HG02870 (cell line): ENCODE measurements around the gene GOLIM4.

Experiments used
- ATAC-seq: cut with Tn5 transposase; IDR thresholded peaks from one replicate; pipeline ENCODE4 v1.9.1; 2021; ENCODE audit warnings: mild to moderate bottlenecking, moderate library complexity; ENCODE audit not compliant: unreplicated experiment

Gene GOLIM4

DNA sequence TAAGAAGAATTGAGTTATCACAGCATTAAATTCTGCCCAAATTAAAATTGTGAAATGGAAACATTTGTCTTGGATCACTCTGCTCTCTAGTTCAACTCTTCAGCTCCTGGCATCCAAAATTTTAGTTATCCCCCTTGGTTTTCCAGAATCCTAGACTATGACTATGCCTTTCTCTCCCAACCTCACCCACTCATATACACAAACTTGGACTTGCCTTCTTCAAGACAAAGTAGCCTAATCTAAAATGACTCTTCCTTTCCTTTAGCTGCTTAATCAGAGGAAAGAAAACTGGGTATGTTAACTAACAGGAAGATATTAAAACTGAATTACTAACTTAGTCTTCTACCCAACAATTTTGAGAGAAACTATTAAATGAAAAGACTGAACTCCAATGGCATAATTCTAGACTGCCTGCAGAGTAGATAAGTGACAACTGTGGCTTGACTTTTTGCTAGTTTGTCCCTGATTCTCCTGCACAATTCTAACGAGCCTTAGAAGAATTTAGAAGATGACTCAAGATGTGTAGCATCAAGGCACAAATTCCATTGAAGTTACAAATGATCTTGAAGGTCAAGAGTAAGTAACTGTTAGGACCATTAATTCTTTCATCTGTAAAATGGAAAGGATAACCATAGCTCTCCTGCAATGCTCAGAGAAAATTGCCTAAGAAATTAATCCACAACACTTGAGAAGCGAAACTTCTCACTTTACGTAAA, 5.2 kb upstream of the GOLIM4 start:
- ATAC-seq = no peak

DNA sequence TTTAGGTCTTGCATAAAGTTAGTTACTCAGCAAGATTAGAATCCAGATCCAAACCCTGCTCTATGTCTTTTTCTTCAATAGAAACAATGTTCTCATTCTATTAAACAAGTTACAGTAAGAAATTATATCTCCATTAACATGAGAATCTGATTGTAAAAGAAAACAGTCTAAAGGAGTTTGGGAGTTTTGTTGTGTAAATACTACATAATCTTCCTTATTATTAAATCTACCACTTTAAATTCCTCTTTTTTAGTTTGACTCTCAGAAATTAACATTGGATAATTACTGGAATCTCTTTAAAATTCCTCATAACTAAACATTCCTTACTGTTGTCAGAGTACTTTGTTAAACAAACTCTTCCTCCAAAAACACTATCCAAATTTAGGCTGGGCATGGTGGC, 1.7 kb upstream of the GOLIM4 start:
- no peak for ATAC-seq

DNA sequence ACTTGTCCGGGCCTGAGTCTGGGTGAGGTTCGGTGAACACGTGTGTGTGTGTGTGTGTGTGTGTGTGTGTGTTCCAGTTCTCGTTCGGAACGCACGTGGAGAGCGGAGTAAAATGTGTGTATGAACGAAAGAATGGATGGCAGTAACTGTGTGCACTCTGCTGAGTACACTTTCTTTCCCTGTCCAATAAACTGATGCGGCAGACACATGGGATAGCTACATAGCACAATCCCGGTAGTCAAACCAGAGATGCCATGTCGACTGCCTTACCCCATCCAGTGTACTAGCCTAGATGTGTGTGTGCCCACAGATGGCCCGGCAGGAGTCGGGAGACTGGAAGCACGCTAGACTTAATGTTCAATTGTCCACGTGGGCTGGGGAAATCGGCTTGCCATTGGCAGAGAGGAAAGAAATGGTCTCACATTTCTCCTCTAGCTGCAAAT, 507 bp upstream of the GOLIM4 start:
- ATAC-seq = peak; percentile 1

DNA sequence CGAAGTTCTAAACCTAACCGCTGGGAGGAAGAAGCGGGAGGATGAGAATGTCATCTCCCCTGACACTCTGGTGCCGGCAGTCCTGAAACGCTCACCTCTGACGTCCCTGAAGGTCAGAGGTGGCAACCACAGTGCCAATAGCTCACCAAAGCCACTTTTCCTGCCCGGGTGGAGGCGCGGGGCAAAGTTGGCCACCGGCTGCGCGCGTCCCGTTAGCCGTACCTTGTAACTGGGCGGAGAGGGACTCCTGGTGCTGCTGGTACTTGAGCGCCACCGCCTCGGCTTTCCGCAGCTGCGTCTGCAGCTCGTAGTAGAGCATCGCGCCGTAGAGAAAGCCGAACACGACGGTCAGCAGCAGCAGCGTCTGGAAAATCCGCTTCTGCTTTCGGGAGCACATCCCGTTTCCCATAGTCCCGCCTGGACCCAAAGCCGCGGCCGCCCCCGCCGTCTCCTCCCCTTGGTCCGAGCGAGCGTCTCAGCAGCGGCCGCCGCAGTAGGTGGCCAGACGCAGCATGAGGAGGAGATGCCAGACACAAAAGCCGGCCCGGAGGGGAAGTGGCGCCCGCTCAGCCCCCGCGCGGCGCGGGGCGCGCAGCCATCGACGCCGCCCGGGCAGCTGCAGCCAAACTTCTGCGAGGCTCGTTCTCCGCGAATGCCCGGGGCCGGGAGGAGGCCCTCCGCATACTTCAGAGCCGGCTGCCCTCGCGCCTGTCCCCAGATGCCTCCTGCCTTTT, 680 bp downstream of the GOLIM4 start:
- peak; percentile 42 for ATAC-seq

DNA sequence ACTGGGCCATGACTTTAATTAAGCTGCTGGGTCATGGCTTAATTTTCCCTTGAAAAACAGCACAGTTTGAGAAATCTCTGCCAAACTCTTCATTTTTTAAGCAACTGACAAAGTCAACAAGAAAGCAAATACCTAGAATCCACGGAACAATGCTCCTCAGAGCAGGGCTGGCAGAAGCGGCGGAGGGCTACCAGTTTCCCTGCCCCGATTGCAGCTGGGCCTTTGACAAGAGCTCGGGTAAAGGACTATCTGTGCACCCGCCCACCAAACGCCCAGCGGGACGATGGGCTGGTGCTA, 1.2 kb downstream of the GOLIM4 start:
- ATAC-seq = no peak

DNA sequence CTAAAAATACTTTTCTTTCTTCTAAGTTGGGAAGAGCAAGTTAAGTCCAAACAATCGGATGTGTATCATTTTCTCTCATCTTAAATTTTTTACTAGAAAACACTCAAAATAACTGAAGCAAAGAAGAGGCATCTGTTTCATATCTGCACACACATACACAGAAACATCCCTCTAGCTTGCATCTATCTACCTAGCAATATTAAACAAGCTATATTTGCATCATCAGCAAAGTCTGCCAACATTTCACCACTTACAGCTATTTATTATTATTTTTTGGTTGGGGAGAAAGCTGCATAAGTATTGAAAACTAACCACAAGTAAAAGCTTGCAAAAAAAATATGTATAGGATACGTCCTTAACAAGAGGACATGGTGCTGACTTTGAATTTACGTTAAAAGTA, 1.9 kb downstream of the GOLIM4 start:
- ATAC-seq = no peak

DNA sequence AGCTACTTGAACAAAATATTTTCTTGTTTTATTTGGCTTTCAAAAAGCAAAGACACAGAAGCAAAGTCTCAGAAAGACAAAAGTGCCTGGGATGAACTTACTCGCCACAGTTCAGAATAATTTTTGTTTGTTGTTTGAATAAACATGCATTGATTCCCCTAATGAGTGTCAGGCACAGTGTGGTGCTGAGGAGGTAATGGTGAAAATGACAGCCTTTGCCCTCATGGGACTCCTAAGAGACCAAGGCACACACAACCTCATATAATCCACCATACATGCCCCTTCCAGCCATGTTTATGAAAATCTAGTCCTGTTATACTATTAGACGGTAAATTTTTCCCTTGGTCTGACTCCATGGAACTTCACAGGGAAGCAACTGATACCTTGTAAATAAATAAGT, 2.5 kb downstream of the GOLIM4 start:
- ATAC-seq = no peak

DNA sequence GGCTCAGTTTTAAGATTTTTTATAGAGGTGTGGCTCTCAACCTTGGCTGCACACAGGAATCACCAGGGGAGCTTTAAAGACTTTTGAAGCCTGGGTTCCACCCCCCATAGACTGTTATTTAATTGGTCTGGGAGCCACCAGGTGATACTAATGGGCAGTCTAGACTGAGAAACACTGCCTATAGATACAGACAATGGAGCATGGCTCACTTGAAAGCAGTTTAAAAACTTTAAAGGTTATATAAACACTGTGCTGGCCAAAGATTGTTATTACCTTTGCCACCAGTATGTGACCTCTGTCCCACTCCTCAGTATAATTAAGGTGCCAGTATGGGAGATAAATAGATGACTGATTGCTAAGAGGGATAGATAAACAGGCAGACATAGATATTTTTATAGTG, 3.8 kb downstream of the GOLIM4 start:
- no peak for ATAC-seq

DNA sequence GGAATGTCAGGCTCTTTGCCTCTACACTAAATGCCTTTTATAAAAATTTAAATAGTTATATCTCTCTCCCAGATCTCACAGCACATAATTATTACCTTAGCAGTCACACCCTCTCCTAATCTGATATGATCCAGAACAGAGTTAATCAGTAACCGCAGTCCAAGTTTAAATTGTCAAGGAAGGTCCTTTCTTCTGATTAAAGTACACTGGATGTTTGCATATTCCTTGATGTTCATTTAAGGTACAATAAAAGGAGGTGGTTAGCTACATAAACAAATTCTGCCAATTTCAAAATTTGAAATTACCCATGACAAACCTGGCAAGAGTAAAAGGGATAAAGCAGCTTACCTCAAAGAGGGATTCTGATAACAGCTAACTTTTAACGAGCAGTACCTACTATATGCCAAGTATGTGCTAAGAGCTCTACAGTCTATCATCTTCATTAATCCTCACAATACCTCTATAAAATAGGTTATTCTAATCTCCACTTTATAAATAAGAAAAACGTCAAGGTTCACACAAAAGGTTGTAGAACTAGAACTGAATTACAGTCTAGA, 4.3 kb downstream of the GOLIM4 start:
- ATAC-seq = no peak

DNA sequence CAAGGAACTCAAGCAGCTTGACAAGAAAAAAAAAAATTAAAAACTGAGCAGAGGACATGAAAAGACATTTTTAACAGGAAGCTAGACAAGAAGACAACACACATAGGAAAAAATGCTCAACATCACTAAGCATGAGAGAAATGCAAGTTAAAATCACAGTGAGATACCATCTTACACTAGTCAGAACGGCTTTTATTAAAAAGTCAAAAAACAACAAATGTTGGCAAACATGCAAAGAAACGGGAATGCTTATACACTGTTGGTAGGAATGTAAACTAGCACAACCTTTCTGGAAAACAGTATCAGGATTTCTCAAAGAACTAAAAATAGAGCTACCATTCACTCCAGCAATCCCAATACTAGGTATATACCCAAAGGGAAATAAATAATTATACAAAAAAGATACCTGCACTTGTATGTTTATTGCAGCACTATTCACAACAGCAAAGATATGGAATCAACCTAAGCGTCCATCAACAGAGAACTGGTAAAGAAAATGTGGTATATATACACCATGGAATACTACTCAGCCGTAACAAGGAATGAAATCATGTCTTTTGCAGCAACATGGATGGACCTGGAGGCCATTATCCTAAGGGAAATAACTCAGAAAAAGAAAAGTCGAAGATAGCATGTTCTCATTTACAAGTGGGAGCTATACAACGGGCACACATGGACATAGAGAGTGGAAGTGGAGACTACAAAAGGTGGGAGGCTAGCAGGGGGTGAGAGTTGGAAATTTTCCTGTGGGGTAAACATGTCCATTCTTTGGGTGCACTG, 5.2 kb downstream of the GOLIM4 start:
- no peak for ATAC-seq

DNA sequence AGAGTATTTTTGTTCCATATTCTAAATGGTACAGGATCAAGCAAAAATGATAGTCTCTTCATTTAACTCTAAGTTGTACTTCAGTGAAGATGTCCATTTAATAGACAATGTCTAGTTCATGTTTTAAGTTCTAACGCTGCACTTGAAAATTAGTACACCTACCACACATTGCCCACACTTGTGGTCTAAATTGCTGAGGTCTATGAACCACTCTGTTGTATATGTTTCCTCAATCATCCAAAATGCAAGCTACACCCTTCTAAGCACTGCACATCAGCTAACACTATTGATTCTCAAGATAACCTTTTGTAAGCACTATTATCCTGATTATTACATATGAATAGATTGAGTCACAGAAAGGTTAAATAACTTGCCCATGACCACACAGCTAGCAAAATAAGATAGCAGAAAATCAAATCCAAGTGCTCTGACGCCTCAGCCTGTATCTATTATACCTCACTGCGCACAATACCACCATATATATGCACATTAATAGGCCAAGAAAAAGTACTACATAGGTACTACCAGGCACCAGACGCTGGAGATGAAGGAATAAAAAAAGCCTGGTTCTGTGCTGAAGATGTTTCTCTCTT, 6.4 kb downstream of the GOLIM4 start:
- ATAC-seq = no peak

DNA sequence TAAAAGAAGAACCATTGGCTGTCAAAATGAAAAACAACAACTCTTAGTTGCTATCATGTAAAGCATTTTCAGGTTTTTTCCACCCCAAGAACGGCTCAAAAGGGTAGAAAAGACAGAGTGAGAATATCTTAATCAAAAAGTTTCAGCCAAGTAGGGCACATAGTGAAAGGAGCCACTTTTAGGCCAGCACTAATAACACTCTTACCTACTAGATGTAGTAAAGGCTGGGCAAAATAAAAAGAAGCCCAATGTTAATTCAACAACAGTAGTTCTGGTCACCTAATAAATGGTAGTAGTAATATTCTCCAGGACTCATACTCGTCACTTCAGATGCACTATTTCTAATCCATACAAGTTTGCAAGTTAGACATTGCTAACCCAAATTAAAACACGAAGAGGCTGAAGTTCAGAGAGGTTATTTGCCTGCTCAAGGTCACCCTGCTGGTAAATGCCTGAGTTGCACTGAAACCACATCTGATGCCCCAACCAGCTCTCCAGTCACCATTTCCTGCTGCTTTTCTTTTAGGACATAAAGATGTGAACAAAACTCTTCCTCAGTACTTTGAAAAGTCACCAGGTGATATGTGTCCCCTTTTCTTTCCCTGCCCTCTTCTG, 7.5 kb downstream of the GOLIM4 start:
- peak; percentile 67 for ATAC-seq

DNA sequence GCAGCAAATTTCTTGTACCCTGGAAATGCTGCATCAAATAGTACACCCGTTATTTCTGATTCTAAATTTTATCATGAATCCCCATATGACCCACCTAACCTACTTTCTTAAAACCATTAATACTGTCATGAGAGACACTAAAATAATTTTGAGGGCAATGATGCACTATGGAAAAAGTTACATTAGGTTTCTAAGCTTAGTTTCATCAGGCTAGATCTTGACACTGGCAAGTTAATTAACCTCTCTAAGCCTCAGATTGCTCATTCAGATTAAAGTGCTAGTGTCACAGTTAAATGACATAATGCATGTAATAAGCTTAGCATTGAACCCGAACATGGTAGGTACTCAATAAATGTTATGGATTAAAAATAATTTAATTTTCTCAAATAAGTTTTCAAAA, 8.2 kb downstream of the GOLIM4 start:
- no peak for ATAC-seq

DNA sequence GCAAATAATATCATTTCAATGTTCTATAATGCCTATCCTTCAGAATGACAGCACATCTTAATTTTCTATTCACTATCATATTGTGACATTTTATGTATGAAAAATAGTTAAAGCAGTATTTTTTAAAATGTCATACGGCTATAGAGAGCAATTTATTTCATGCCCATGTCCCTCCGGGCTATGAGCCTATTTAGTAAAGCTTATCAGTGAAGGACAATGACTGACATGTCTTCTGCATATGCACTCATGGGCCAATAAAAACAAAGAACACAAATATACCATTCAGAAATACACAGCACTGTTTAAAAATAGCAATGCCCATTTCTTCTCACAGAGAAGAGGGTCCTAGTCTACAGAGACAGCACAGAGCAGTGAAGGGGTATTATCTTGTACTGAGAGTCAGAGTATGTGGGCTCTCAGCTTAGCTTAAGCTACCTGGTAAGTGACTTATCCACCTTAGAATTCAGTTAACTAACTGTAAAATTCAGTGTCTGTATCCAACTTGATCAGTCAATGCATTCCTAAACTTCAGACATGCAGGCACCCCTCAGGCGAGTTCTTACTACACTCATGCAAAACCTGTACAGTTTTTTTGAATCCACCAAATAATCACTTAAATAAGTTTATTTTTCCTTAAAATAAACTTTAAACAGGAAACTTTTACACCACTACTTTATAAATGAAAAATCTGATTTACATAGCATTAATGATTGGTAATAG, 9.0 kb downstream of the GOLIM4 start:
- ATAC-seq = no peak

DNA sequence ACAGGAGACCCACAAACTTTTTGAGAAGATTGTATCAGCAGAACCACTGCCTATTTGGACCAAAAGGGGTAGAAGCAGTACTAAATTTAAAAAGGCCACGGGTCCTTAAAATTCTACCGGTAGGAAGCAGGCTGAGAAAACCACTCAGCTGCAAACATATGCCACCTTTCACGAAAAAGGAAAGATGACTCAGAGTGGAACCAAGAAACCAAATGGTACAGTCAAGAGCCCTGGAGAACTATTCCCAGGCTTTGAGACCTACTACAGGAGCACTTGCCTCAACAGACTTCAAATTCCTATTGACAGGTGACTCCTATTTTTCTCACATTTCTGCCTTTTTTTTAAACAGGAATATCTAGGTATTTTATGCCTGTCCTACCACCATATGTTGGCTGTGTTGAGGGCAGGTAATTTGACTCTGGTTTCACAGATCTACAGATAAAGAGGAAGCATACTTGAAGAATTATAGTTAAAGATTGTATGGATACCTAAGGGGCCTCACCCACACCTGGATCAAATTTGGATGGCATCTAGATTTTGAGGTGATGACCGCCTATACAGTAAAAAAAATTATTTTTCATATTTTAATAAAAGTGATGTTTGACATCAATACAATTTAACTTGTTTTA, 10.1 kb downstream of the GOLIM4 start:
- ATAC-seq = peak; percentile 32

DNA sequence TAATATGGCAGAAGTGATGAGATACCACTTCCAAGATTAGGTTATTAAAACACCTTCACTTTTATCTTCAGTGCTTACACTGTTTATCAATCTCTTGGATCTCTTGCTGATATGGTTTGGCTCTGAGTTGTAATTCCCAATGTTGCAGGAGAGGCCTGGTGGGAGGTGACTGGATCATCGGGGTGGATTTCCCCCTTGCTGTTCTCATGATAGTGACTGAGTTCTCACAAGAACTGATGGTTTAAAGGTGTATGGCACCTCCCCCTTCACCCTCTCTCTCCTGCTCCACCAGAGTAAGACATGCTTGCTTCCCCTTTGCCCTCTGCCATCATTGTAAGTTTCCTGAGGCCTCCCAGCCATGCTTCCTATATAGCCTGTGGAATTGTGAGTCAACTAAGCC, 11.8 kb downstream of the GOLIM4 start:
- no peak for ATAC-seq

DNA sequence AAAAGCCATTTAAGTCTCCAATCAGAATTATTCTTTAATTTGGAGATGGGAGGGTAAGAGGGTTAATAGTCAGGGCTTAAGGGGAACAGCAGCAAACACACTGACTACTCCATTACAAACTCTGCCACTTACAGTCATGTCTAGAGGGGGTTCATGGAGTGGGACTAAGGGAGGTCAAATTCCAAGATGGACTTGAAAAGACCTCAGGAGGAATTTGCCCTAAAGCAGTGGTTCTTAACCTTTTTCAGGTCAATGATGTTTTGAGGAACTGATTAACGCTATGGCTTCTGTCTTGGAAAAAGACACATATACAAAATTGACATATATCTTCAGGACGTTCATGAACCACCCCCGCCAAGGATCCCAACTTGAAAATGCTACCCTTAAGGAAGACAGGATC, 13.9 kb downstream of the GOLIM4 start:
- ATAC-seq = no peak

DNA sequence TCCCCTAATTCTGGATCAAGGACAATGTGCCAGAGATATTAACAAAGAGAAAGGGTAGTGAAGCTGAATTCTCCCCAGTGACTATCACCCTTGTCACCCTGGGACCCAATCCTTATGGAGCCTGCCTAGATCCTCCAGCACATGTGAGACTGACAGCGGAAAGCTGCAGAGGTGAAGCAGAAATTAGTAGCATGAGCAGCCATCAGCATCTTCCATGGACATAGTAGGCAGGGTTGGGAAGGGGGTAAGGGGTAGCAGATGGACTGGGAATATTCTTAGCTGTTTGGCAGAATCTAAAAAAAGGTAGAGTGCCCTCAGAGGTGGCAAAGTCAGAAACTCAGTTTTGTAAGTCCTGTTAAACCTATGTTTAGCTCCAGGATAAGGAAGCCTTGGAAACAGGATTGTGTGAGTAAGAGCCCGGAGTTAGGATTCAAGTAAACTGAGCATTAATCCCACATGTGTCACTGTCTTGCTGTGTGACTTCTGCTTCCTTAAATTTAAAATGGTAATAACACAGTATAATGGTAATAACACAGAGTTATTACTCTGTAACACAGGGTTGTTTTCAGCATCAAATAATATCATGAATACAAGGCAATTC, 14.5 kb downstream of the GOLIM4 start:
- no peak for ATAC-seq

DNA sequence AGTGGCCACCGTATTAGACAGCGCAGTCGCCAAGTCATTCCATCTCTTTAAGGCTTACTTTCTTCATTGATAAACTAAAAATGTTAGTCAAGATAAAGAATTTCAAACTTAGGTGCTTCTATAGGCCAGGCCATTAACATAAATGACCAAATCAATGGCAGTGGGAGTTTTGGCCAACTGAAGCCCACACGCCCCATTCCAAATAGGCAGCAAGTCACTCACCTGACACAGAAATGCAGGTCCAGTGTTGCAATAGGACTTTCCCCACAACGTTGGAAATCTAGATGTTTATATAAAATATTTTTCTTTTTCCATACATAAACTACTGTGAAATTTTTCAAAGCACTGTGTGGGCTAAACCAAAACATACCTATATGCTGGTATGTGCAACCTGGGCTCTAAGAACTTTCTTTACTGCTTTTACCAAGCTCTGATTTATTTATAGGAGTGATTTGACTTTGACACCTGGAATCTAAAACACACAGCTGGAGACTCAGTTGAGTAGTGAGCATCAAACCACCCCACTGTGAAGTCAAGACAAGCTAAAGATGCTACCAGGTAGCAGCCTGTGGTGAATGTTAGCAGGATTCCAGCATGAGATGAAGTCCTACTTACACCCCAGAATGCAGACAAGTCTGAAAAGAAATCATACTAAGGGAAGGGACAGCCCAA, 15.1 kb downstream of the GOLIM4 start:
- ATAC-seq = no peak
